WTC11 (cell line): ENCODE measurements around the gene RTEL1. TPM values are rescaled to one million over a fixed set of nuclear protein-coding genes. Genes with fewer than 3 reads are reported as not detected.

ENCODE experiments used
- ATAC-seq: fragments of 200-7000 bp; cut with Tn5 transposase; 2 replicates; pipeline ENCODE4 v1.10.0; 2021; ENCODE audit warnings: mild to moderate bottlenecking, moderate library complexity
- CTCF ChIA-PET: fragments of 300-600 bp; sonication (Branson Sonifier 250); formaldehyde crosslinking; loops from one replicate; lab custom pipeline; 2021; ENCODE audit warnings: antibody characterized with exemption; lab: Charles Lee
- POLR2A ChIA-PET: fragments of 350-600 bp; sonication (Branson Sonifier 250); formaldehyde crosslinking; loops from one replicate; lab custom pipeline; 2021; ENCODE audit warnings: antibody characterized with exemption; lab: Charles Lee
- DNase-seq: peaks from one replicate; pipeline ENCODE4 v3.0.0; 2021; ENCODE audit warnings: low spot score
- H3K27ac Mint-ChIP-seq: 2 replicates; pipeline ENCODE4 v1.8.0; 2021; ENCODE audit warnings: mixed read lengths
- H3K27me3 Mint-ChIP-seq: 2 replicates; pipeline ENCODE4 v1.8.0; 2021; ENCODE audit warnings: low read depth, mild to moderate bottlenecking, moderate library complexity, mixed read lengths
- H3K36me3 Mint-ChIP-seq: 2 replicates; pipeline ENCODE4 v1.8.0; 2021; ENCODE audit warnings: mixed read lengths
- H3K4me1 Mint-ChIP-seq: 2 replicates; pipeline ENCODE4 v1.8.0; 2022; ENCODE audit warnings: mixed read lengths
- H3K4me3 Mint-ChIP-seq: 2 replicates; pipeline ENCODE4 v1.8.0; 2021; ENCODE audit warnings: mild to moderate bottlenecking, moderate library complexity, mixed read lengths
- H3K9me3 Mint-ChIP-seq: 2 replicates; pipeline ENCODE4 v1.8.0; 2021; ENCODE audit warnings: mixed read lengths
- ATF1 ChIP-seq: sonication (generic); formaldehyde crosslinking; IDR thresholded peaks from 2 replicates; pipeline ENCODE4 v1.8.1; 2023; ENCODE audit warnings: mild to moderate bottlenecking, moderate library complexity, missing genetic modification reagents
- ELF4 ChIP-seq: sonication (generic); formaldehyde crosslinking; IDR thresholded peaks from 2 replicates; pipeline ENCODE4 v1.8.1; 2022; ENCODE audit warnings: low read depth, mild to moderate bottlenecking, moderate library complexity, missing genetic modification reagents
- FOXJ3 ChIP-seq: sonication (generic); formaldehyde crosslinking; IDR thresholded peaks from 2 replicates; pipeline ENCODE4 v1.9.0; 2021; ENCODE audit warnings: missing genetic modification reagents, mild to moderate bottlenecking, borderline replicate concordance
- HMGA2 ChIP-seq: fragments of 250-450 bp; sonication (Bioruptor Pico); IDR thresholded peaks from 2 replicates; pipeline ENCODE4 v1.4.0; 2021; ENCODE audit warnings: mild to moderate bottlenecking, moderate library complexity
- IRF2 ChIP-seq: sonication (generic); formaldehyde crosslinking; IDR thresholded peaks from 2 replicates; pipeline ENCODE4 v1.8.0; 2022; ENCODE audit warnings: low read depth, missing genetic modification reagents, borderline replicate concordance
- NFE2L1 ChIP-seq: sonication (generic); formaldehyde crosslinking; IDR thresholded peaks from 2 replicates; pipeline ENCODE4 v1.8.1; 2023; ENCODE audit warnings: missing genetic modification reagents
- NR3C1 ChIP-seq: sonication (generic); formaldehyde crosslinking; conservative IDR thresholded peaks from 2 replicates; pipeline ENCODE4 v1.8.1; 2023; ENCODE audit warnings: low read depth, mild to moderate bottlenecking, missing genetic modification reagents
- TCF7 ChIP-seq: sonication (generic); formaldehyde crosslinking; IDR thresholded peaks from 2 replicates; pipeline ENCODE4 v1.8.0; 2022; ENCODE audit warnings: mild to moderate bottlenecking, low read depth, missing genetic modification reagents, moderate library complexity
- ZNF671 ChIP-seq: fragments of 250-450 bp; sonication (Bioruptor Pico); IDR thresholded peaks from 2 replicates; pipeline ENCODE4 v1.8.0; 2021; ENCODE audit warnings: mild to moderate bottlenecking
- total RNA-seq: library from RNA; stranded (reverse); gene quantifications from 3 replicates; pipeline ENCODE4 v1.2.3, GENCODE V29; 2021
- TF ChIP-seq, protein P1 (sequence below): fragments of 250-450 bp; sonication (Bioruptor Pico); IDR thresholded peaks from 2 replicates; pipeline ENCODE4 v1.8.0; 2021; ENCODE audit warnings: mild to moderate bottlenecking
- TF ChIP-seq, protein P2 (sequence below): sonication (generic); formaldehyde crosslinking; IDR thresholded peaks from 2 replicates; pipeline ENCODE4 v1.8.0; 2022; ENCODE audit warnings: mild to moderate bottlenecking, missing genetic modification reagents
- TF ChIP-seq, protein P3 (sequence below): sonication (generic); formaldehyde crosslinking; IDR thresholded peaks from 2 replicates; pipeline ENCODE4 v1.8.1; 2023; ENCODE audit warnings: mild to moderate bottlenecking, missing genetic modification reagents, moderate library complexity
- TF ChIP-seq, protein P4 (sequence below): sonication (generic); formaldehyde crosslinking; IDR thresholded peaks from 2 replicates; pipeline ENCODE4 v1.8.0; 2023; ENCODE audit warnings: mild to moderate bottlenecking, missing genetic modification reagents
- TF ChIP-seq, protein P5 (sequence below): sonication (generic); formaldehyde crosslinking; IDR thresholded peaks from 2 replicates; pipeline ENCODE4 v1.8.1; 2022; ENCODE audit warnings: mild to moderate bottlenecking, missing genetic modification reagents, moderate library complexity, borderline replicate concordance
- TF ChIP-seq, protein P6 (sequence below): sonication (generic); formaldehyde crosslinking; IDR thresholded peaks from 2 replicates; pipeline ENCODE4 v1.8.1; 2022; ENCODE audit warnings: mild to moderate bottlenecking, moderate library complexity, missing genetic modification reagents
- TF ChIP-seq, protein P7 (sequence below): sonication (generic); formaldehyde crosslinking; IDR thresholded peaks from 2 replicates; pipeline ENCODE4 v1.8.0; 2022; ENCODE audit warnings: missing genetic modification reagents
- TF ChIP-seq, protein P8 (sequence below): fragments of 250-450 bp; sonication (Bioruptor Pico); conservative IDR thresholded peaks from 2 replicates; pipeline ENCODE4 v1.9.0; 2021; ENCODE audit warnings: mild to moderate bottlenecking
- TF ChIP-seq, protein P9 (sequence below): sonication (generic); formaldehyde crosslinking; IDR thresholded peaks from 2 replicates; pipeline ENCODE4 v1.8.1; 2023; ENCODE audit warnings: mild to moderate bottlenecking, missing genetic modification reagents, moderate library complexity
- TF ChIP-seq, protein P10 (sequence below): sonication (generic); formaldehyde crosslinking; IDR thresholded peaks from 2 replicates; pipeline ENCODE4 v1.8.0; 2022; ENCODE audit warnings: mild to moderate bottlenecking, missing genetic modification reagents

RTEL1 gene
- total RNA-seq, 1 experiment from 2014 or later: 44.9 TPM

DNA sequence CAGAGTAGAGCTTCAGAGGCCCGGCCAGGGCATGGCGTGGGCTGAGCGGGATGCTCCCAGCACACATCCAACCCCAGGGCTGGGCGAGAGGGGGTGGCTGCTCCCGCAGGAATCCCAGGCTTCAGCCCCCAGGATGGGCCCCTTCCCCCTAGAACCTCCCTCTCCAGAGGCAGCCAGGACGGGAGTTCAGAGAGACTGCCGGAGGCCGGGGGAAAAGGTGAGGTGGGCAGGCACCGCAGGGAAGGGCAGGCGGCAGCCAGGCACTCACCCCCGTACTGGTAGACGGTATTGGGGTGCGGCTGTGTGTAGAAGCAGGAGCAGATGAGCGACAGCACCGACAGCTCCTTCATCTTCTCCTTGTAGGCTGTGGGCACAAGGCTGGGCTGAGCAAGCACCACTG is 14.2 kb upstream of the RTEL1 start:
- Mint-ChIP-seq H3K9me3 (no peaks in the 10 kb centered on the region), H3K4me3 (no peak overlapping the region; the same call in 1 of the 2 replicates), H3K27me3 (no peaks in the 10 kb centered on the region; the same call in 1 of the 2 replicates), H3K27ac (no peak overlapping the region), H3K4me1 (peaks cover 8% of the 10 kb centered on the region), H3K36me3 (no peaks in the 10 kb centered on the region)
- no peak for TF ChIP-seq ZNF671 (CRISPR knock-in tag)
- no peak for TF ChIP-seq TCF7
- TF ChIP-seq, protein P1, sequence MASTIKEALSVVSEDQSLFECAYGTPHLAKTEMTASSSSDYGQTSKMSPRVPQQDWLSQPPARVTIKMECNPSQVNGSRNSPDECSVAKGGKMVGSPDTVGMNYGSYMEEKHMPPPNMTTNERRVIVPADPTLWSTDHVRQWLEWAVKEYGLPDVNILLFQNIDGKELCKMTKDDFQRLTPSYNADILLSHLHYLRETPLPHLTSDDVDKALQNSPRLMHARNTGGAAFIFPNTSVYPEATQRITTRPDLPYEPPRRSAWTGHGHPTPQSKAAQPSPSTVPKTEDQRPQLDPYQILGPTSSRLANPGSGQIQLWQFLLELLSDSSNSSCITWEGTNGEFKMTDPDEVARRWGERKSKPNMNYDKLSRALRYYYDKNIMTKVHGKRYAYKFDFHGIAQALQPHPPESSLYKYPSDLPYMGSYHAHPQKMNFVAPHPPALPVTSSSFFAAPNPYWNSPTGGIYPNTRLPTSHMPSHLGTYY: no peak
- TF ChIP-seq, protein P2, sequence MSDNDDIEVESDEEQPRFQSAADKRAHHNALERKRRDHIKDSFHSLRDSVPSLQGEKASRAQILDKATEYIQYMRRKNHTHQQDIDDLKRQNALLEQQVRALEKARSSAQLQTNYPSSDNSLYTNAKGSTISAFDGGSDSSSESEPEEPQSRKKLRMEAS: no peak
- no peak for TF ChIP-seq NR3C1 (CRISPR knock-in tag)
- TF ChIP-seq, protein P3, sequence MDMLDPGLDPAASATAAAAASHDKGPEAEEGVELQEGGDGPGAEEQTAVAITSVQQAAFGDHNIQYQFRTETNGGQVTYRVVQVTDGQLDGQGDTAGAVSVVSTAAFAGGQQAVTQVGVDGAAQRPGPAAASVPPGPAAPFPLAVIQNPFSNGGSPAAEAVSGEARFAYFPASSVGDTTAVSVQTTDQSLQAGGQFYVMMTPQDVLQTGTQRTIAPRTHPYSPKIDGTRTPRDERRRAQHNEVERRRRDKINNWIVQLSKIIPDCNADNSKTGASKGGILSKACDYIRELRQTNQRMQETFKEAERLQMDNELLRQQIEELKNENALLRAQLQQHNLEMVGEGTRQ (CRISPR knock-in tag): no peak
- TF ChIP-seq, protein P4, sequence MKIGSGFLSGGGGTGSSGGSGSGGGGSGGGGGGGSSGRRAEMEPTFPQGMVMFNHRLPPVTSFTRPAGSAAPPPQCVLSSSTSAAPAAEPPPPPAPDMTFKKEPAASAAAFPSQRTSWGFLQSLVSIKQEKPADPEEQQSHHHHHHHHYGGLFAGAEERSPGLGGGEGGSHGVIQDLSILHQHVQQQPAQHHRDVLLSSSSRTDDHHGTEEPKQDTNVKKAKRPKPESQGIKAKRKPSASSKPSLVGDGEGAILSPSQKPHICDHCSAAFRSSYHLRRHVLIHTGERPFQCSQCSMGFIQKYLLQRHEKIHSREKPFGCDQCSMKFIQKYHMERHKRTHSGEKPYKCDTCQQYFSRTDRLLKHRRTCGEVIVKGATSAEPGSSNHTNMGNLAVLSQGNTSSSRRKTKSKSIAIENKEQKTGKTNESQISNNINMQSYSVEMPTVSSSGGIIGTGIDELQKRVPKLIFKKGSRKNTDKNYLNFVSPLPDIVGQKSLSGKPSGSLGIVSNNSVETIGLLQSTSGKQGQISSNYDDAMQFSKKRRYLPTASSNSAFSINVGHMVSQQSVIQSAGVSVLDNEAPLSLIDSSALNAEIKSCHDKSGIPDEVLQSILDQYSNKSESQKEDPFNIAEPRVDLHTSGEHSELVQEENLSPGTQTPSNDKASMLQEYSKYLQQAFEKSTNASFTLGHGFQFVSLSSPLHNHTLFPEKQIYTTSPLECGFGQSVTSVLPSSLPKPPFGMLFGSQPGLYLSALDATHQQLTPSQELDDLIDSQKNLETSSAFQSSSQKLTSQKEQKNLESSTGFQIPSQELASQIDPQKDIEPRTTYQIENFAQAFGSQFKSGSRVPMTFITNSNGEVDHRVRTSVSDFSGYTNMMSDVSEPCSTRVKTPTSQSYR: no peak
- TF ChIP-seq, protein P5, sequence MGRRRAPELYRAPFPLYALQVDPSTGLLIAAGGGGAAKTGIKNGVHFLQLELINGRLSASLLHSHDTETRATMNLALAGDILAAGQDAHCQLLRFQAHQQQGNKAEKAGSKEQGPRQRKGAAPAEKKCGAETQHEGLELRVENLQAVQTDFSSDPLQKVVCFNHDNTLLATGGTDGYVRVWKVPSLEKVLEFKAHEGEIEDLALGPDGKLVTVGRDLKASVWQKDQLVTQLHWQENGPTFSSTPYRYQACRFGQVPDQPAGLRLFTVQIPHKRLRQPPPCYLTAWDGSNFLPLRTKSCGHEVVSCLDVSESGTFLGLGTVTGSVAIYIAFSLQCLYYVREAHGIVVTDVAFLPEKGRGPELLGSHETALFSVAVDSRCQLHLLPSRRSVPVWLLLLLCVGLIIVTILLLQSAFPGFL (CRISPR knock-in tag): no peak
- TF ChIP-seq, protein P6, sequence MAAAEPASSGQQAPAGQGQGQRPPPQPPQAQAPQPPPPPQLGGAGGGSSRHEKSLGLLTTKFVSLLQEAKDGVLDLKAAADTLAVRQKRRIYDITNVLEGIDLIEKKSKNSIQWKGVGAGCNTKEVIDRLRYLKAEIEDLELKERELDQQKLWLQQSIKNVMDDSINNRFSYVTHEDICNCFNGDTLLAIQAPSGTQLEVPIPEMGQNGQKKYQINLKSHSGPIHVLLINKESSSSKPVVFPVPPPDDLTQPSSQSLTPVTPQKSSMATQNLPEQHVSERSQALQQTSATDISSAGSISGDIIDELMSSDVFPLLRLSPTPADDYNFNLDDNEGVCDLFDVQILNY (CRISPR knock-in tag): no peak
- TF ChIP-seq, protein P7, sequence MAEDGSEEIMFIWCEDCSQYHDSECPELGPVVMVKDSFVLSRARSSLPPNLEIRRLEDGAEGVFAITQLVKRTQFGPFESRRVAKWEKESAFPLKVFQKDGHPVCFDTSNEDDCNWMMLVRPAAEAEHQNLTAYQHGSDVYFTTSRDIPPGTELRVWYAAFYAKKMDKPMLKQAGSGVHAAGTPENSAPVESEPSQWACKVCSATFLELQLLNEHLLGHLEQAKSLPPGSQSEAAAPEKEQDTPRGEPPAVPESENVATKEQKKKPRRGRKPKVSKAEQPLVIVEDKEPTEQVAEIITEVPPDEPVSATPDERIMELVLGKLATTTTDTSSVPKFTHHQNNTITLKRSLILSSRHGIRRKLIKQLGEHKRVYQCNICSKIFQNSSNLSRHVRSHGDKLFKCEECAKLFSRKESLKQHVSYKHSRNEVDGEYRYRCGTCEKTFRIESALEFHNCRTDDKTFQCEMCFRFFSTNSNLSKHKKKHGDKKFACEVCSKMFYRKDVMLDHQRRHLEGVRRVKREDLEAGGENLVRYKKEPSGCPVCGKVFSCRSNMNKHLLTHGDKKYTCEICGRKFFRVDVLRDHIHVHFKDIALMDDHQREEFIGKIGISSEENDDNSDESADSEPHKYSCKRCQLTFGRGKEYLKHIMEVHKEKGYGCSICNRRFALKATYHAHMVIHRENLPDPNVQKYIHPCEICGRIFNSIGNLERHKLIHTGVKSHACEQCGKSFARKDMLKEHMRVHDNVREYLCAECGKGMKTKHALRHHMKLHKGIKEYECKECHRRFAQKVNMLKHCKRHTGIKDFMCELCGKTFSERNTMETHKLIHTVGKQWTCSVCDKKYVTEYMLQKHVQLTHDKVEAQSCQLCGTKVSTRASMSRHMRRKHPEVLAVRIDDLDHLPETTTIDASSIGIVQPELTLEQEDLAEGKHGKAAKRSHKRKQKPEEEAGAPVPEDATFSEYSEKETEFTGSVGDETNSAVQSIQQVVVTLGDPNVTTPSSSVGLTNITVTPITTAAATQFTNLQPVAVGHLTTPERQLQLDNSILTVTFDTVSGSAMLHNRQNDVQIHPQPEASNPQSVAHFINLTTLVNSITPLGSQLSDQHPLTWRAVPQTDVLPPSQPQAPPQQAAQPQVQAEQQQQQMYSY (CRISPR knock-in tag): no peak
- TF ChIP-seq ELF4 (CRISPR knock-in tag): no peak
- no peak for TF ChIP-seq IRF2 (CRISPR knock-in tag)
- no peak for TF ChIP-seq HMGA2
- TF ChIP-seq, protein P8, sequence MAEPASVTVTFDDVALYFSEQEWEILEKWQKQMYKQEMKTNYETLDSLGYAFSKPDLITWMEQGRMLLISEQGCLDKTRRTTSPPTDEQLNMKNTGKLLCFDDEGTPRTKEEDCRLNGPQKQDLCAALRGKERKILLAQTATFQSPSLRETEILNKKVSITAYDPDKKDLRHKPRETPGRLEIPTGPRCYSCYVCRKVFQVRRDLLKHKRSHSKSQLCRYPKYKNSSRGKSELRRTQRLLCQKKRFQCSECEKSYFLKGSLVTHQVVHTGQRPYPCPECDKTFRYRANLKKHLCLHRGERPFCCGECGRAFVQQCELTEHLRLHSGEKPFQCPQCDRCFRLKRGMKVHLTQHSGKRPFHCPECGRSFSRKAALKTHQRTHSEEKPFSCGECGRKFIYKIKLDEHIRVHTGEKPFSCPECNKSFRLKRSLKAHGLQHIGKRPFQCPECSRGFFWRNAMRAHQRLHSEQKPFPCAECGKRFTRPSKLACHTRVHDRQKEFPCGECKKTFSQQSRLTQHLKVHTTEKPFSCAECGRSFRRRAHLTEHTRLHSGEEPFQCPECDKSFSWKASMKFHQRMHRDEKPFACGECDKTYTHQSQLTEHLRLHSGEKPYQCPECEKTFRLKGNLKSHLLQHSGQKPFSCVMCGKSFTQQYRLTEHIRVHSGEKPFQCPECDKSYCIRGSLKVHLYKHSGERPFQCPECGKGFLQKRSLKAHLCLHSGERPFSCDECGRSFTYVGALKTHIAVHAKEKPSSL (CRISPR knock-in tag): no peak
- TF ChIP-seq, protein P9, sequence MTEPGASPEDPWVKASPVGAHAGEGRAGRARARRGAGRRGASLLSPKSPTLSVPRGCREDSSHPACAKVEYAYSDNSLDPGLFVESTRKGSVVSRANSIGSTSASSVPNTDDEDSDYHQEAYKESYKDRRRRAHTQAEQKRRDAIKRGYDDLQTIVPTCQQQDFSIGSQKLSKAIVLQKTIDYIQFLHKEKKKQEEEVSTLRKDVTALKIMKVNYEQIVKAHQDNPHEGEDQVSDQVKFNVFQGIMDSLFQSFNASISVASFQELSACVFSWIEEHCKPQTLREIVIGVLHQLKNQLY: no peak
- TF ChIP-seq, protein P10, sequence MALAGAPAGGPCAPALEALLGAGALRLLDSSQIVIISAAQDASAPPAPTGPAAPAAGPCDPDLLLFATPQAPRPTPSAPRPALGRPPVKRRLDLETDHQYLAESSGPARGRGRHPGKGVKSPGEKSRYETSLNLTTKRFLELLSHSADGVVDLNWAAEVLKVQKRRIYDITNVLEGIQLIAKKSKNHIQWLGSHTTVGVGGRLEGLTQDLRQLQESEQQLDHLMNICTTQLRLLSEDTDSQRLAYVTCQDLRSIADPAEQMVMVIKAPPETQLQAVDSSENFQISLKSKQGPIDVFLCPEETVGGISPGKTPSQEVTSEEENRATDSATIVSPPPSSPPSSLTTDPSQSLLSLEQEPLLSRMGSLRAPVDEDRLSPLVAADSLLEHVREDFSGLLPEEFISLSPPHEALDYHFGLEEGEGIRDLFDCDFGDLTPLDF (CRISPR knock-in tag): no peak
- TF ChIP-seq NFE2L1 (CRISPR knock-in tag): no peak
- no peak for TF ChIP-seq FOXJ3
- TF ChIP-seq ATF1 (CRISPR knock-in tag): no peak
- ATAC-seq (no peak), DNase-seq (no peak)
- ChIA-PET POLR2A (no interaction called here), CTCF (no interaction called here)
